Large intestine (tissue), 3 donors: ENCODE measurements around the gene EMX2. TPM values are rescaled to one million over a fixed set of nuclear protein-coding genes. Genes with fewer than 3 reads are reported as not detected.
A peak's percentile ranks its signal among the peaks of the same experiment; 100 is the strongest.
"Not testable (repeated sequence)": the region's sequence is repeated elsewhere in the genome, so short reads cannot be mapped to it uniquely, and the experiment has no call there.

Experiments
- DNase-seq, 2 donors: peaks; one replicate each; pipeline versions ENCODE4 v3.0.0 to v3.0.0-alpha.2; 2013
- H3K27ac ChIP-seq: one replicate; pipeline ENCODE4 v1.5.1; 2013; ENCODE audit warnings: low read length
- H3K27me3 ChIP-seq: 2 replicates; pipeline ENCODE4 v1.6.1; 2013; ENCODE audit warnings: low read length; ENCODE audit not compliant: control insufficient read depth, insufficient read depth
- H3K36me3 ChIP-seq: 2 replicates; pipeline ENCODE4 v1.6.1; 2013; ENCODE audit warnings: low read length; ENCODE audit not compliant: control insufficient read depth, insufficient read depth
- H3K4me1 ChIP-seq: one replicate; pipeline ENCODE4 v1.6.1; 2013; ENCODE audit warnings: low read length; ENCODE audit not compliant: control insufficient read depth, insufficient read depth
- H3K4me3 ChIP-seq: one replicate; pipeline ENCODE4 v1.5.1; 2013; ENCODE audit warnings: low read length
- H3K9me3 ChIP-seq: one replicate; pipeline ENCODE4 v1.6.1; 2013; ENCODE audit warnings: mild to moderate bottlenecking, low read depth, low read length, moderate library complexity; ENCODE audit not compliant: control insufficient read depth
- WGBS: methylation state at CpG from one replicate; pipeline ENCODE4 v1.1.5; 2013; ENCODE audit warnings: low lambda C conversion rate; ENCODE audit not compliant: insufficient coverage; 5-methylcytosine and 5-hydroxymethylcytosine counted together
- polyA plus RNA-seq: library from polyadenylated mRNA; unstranded; fragments of 120-200 nt; gene quantifications from one replicate; pipeline ENCODE4 v1.2.1, GENCODE V29; 2013

EMX2 gene
- polyA plus RNA-seq, 1 donor, result not detected

DNA sequence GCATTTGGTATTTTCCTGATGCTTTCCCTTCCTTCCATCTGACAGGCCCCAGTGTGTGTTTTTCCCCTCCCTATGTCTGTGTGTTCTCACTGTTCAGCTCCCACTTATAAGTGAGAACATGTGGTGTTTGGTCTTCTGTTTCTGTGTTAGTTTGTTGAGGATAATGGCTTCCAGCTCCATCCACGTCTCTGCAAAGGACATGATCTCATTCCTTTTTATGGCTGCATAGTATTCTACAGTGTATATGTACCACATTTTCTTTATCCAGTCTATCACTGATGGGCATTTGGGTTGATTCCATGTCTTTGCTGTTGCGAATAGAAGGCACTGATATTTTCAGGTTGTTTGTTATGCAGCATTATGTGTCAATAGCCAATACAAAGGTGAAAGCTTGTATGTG, 42.3 kb downstream of the EMX2 start:
- H3K4me1 ChIP-seq, H3K27ac ChIP-seq, H3K27me3 ChIP-seq, H3K9me3 ChIP-seq, DNase-seq, H3K4me3 ChIP-seq, H3K36me3 ChIP-seq: not testable (repeated sequence)
- no CpG with 5 or more reads among the region's 2 CpGs for WGBS

DNA sequence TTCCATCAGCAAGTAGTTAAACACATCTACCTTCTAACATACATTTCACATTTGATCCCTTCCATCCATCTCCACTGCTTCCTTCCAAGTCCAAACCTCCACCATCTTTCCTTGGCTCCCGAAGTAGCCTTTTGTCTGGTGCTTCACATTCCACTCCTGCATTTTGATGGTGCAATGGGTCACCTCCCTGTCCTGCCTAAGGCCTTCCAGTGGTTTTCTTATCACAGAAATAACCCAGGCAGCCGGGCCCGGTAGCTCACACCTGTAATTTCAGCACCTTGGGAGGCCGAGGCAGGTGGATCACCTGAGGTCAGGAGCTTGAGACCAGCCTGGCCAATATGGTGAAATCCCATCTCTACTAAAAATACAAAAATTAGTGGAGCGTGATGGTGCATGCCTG, 44.5 kb downstream of the EMX2 start:
- H3K9me3 ChIP-seq, result no peaks in the 10 kb centered on the region
- no peak for DNase-seq
- H3K27ac ChIP-seq, result no peak overlapping the region
- H3K27me3 ChIP-seq, result peaks cover 9% of the 10 kb centered on the region
- no peaks in the 10 kb centered on the region for H3K4me1 ChIP-seq
- 83% methylated on average over 2 of the region's 5 CpGs for WGBS
- H3K36me3 ChIP-seq, result no peaks in the 10 kb centered on the region
- no peak overlapping the region for H3K4me3 ChIP-seq

DNA sequence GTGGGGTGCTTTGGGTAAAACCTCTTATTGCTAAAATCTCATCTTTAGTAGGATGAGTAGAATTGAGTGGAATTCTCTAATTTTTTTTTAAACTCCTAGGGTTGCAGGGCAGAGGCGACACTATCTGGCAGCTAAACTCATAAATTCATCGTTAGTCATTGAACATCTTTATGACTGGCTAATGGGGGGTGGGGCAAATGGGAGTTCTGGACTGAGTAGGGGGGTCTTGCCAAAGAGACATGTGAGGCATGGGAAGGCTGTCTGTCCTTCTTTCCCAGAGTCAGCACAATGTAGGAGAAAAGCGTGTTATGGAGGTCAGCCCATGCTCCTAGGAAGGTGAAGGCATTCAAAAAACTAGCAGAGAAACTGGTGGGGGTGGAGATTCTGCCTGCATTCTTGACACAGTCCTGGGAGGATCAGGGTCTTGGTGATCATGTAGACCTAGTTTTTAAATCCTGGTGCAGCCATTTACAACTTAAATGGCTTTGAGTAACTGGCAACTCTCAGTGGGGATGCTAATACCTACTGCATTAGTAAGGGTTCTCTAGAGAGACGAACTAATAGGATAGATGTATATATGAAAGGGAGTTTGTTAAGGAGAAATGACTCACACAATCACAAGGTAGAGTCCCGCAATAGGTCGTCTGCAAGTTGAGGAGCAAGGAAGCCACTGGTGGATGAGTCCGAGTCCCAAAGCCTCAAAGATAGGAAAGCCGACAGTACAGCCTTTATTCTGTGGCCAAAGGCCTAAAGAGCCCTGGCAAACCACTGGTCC, 47.7 kb downstream of the EMX2 start:
- no peaks in the 10 kb centered on the region for H3K4me1 ChIP-seq
- H3K4me3 ChIP-seq, result no peak overlapping the region
- DNase-seq, result no peak
- H3K27ac ChIP-seq, result no peak overlapping the region
- H3K36me3 ChIP-seq, result no peaks in the 10 kb centered on the region
- peaks cover 5% of the 10 kb centered on the region for H3K27me3 ChIP-seq
- WGBS, result 68% methylated on average over 5 of the region's 8 CpGs
- H3K9me3 ChIP-seq, result no peaks in the 10 kb centered on the region

DNA sequence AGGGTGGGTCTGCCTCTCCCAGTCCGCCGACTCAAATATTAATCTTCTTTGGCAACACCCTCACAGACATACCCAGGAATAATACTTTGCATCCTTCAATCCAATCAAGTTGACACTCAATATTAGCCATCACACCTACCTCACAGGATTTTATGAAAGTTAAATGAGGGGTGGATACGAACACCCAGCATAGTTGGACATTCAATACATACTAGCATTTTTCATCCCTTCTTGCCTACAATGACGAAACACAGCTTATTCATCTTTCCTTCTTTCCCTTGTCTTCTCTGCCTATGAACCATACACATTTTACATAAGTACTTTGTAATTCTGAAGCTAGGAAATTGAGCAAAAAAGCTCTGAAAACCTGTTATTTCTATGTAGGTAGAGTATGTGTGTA, 48.5 kb downstream of the EMX2 start:
- H3K27me3 ChIP-seq, result peaks cover 5% of the 10 kb centered on the region
- no peaks in the 10 kb centered on the region for H3K36me3 ChIP-seq

DNA sequence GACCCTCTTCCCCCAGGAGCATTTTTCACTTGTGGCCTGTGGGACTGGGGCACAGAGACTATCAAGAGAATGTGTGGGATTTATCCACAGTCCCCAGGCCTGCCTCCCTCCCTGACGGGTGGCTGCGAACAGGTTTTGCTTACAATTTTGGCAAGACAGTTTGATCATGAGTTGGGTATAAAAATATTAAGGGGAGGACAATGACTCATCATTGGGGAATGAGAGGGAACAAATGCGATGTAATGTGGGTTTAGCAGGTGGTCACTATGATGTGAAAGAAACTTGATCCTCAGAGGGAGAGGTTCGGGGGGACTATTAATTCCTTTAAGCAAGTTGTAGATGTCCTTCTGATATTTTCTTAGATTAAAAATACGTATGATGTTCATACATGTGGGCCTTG, 52.2 kb downstream of the EMX2 start:
- no peak for DNase-seq
- Histone ChIP-seq H3K9me3 (no peaks in the 10 kb centered on the region), H3K4me3 (no peak overlapping the region), H3K36me3 (no peaks in the 10 kb centered on the region), H3K27ac (no peak overlapping the region), H3K4me1 (no peaks in the 10 kb centered on the region), H3K27me3 (peaks cover 5% of the 10 kb centered on the region)
- 92% methylated on average over 2 of the region's 5 CpGs for WGBS

More for the DNA sequence above, 48.5 kb downstream of the EMX2 start:
- Histone ChIP-seq H3K9me3 (no peaks in the 10 kb centered on the region), H3K4me1 (no peaks in the 10 kb centered on the region), H3K4me3 (no peak overlapping the region), H3K27ac (no peak overlapping the region)
- no peak for DNase-seq
- WGBS, result 94% methylated on average over 2 of the region's 4 CpGs

DNA sequence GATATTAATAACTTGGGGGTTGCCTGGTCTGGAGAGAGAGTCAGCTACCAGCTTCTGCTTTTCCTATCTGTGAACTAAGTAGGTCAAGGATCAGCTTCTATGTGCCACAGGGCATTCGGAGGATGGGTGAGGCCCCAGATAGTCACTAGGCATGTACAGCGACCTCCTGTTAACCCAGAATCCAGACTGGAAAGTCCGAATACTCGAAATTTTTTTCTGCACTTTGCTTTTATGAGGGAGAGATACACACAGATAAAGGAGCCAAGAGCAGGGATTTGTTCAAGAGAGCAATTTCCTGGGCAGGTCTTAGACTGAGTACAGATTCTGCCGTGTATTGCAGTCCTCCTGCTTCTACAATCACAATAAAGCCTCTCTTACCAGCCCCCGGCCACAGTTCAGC, 54.2 kb downstream of the EMX2 start:
- Histone ChIP-seq H3K36me3 (no peaks in the 10 kb centered on the region), H3K9me3 (no peaks in the 10 kb centered on the region), H3K27ac (no peak overlapping the region), H3K4me1 (no peaks in the 10 kb centered on the region), H3K4me3 (no peak overlapping the region), H3K27me3 (peaks cover 4% of the 10 kb centered on the region)
- no CpG with 5 or more reads among the region's 6 CpGs for WGBS
- DNase-seq, result peak; percentile 58 to 72

DNA sequence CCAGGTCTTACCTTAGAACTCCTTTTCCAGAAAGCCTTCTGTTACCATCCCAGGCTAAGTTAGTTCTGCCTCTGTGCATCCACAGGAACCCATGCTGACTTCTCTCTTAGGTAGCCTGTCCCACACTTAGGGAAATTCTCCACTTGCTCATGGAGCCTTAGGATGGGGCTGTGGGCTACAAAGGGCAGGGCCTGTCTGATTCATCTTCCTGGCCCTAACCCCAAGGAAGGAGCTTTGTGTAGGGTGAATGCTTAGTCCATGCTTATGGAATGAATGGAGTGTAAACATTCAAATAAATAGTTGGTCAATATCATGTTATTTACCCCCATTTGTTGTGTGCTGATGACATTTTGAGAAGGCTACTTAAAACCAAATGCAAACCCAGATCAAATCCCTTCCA, 54.7 kb downstream of the EMX2 start:
- Histone ChIP-seq H3K36me3 (no peaks in the 10 kb centered on the region), H3K27ac (no peak overlapping the region), H3K4me1 (no peaks in the 10 kb centered on the region)

More for the DNA sequence above, 54.7 kb downstream of the EMX2 start:
- DNase-seq, result no peak
- Histone ChIP-seq H3K9me3 (no peaks in the 10 kb centered on the region), H3K4me3 (no peak overlapping the region), H3K27me3 (peaks cover 3% of the 10 kb centered on the region)

Other genes starting within 250 kb of the EMX2 start
- gene PDZD8, start 167.3 kb upstream of the EMX2 start, polyA plus RNA-seq, result 34.7 TPM